Epithelial cell of esophagus (primary cell): ENCODE results near the gene CCDC50.

Experiments used
- DNase-seq: peaks from one replicate; pipeline ENCODE4 v3.0.0; 2010; ENCODE audit warnings: low read depth
- H3K4me3 ChIP-seq: 2 replicates; pipeline ENCODE4 v1.5.1; 2011; ENCODE audit warnings: mild to moderate bottlenecking, low read length, control low read depth
- TF ChIP-seq, protein P1 (sequence below): IDR thresholded peaks from 2 replicates; pipeline ENCODE4 v1.5.1; 2011; ENCODE audit warnings: low read depth, mild to moderate bottlenecking, low read length, control low read depth, inconsistent platforms; ENCODE audit not compliant: insufficient read depth; ENCODE audit errors: missing control alignments

CCDC50 gene

GRCh38 chr3:191353022-191353777 is 24.0 kb downstream of the CCDC50 start:
- TF ChIP-seq, protein P1, sequence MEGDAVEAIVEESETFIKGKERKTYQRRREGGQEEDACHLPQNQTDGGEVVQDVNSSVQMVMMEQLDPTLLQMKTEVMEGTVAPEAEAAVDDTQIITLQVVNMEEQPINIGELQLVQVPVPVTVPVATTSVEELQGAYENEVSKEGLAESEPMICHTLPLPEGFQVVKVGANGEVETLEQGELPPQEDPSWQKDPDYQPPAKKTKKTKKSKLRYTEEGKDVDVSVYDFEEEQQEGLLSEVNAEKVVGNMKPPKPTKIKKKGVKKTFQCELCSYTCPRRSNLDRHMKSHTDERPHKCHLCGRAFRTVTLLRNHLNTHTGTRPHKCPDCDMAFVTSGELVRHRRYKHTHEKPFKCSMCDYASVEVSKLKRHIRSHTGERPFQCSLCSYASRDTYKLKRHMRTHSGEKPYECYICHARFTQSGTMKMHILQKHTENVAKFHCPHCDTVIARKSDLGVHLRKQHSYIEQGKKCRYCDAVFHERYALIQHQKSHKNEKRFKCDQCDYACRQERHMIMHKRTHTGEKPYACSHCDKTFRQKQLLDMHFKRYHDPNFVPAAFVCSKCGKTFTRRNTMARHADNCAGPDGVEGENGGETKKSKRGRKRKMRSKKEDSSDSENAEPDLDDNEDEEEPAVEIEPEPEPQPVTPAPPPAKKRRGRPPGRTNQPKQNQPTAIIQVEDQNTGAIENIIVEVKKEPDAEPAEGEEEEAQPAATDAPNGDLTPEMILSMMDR, result no peak
- no peak for DNase-seq
- H3K4me3 ChIP-seq, result no peak overlapping the region

GRCh38 chr3:191355406-191355805 is 26.2 kb downstream of the CCDC50 start:
- TF ChIP-seq, protein P1, result no peak
- H3K4me3 ChIP-seq, result no peak overlapping the region
- no peak for DNase-seq

GRCh38 chr3:191356631-191357439 is 27.6 kb downstream of the CCDC50 start:
- no peak overlapping the region for H3K4me3 ChIP-seq
- TF ChIP-seq, protein P1, result no peak
- DNase-seq, result peak; percentile 92

DNA sequence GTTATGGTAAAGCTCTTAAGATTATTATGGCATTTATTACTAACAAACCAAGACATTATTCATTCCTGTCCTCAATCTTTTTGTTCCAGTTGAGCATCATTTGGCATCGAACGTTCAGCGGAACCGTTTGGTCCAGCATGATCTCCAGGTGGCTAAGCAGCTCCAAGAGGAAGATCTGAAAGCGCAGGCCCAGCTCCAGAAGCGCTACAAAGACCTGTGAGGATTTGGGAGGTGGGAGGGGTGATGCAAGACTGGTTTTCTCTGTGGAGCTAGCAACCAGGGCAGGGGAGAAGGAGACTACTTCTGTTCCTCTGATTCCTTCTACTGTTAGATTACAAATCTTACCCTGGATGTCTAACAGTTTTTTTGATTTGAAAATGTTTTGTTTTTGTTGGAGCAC is 28.7 kb downstream of the CCDC50 start:
- no peak overlapping the region for H3K4me3 ChIP-seq
- DNase-seq, result no peak
- TF ChIP-seq, protein P1, result no peak

- DNase-seq, result peak; percentile 76
- TF ChIP-seq, protein P1, result no peak
- no peak overlapping the region for H3K4me3 ChIP-seq
Observed at GRCh38 chr3:191358929-191359328, 29.7 kb downstream of the CCDC50 start.

- TF ChIP-seq, protein P1, result no peak
- peak; percentile 93 for DNase-seq
- no peak overlapping the region for H3K4me3 ChIP-seq
Observed at GRCh38 chr3:191360620-191361019, 31.4 kb downstream of the CCDC50 start.

DNA sequence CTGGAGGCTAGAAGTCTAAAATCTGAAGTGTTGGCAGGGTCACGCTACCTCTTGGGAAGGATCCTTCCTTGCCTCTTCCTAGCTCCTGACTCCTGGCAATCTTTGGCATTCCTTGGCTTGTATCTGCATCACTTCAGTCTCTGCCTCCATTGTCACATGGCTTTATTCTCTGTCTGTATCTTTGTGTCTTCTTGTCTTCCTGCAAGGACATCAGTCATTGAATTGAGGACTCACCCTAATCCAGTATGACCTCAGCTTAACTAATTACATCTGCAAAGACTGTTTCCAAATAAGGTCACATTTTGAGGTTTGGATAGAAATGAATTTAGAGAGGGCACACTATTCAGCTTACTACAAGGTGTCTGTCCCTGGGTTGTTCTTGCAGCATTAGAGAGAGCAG is 32.3 kb downstream of the CCDC50 start:
- TF ChIP-seq, protein P1, result no peak
- DNase-seq, result peak; percentile 14

More for the DNA sequence above, 32.3 kb downstream of the CCDC50 start:
- H3K4me3 ChIP-seq, result no peak overlapping the region
